RPMI7951 (cell line): ENCODE data around the gene GRIK2. TPM values are rescaled to one million over a fixed set of nuclear protein-coding genes. Genes with fewer than 3 reads are reported as not detected.

ENCODE experiments used
- DNase-seq: peaks from one replicate; pipeline ENCODE4 v3.0.0-alpha.2; 2012; ENCODE audit warnings: low read depth
- total RNA-seq: library from RNA; depleted of rRNA; stranded (reverse); fragments of >200 nt; shearing (Covaris generic); gene quantifications from 2 replicates; pipeline ENCODE4 v1.2.3, GENCODE V29; 2014

Gene GRIK2
- total RNA-seq, 1 experiment from 2014 or later: 2.0 TPM

- no peak for DNase-seq
These were observed 7.0 kb downstream of the GRIK2 start for GRCh38 chr6:101400326-101401135.

DNA sequence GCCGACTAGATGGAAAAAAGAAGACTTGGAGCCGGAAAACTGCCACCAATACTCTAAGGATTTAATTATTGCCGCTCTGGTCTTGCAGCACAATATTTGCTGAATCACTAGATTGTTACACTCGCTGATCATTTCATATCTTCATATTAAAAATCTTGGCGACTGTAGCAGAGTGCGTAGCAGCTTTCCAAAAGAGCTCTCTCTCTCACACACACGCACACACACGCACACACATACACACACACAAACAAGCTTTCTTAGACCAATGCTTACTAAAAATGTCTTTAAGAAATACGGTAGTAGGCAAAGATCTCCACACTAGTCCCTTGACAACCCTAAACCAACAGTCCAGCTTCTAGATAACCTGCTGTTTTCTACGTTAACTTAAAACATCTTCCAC is 7.7 kb downstream of the GRIK2 start:
- DNase-seq: no peak

DNA sequence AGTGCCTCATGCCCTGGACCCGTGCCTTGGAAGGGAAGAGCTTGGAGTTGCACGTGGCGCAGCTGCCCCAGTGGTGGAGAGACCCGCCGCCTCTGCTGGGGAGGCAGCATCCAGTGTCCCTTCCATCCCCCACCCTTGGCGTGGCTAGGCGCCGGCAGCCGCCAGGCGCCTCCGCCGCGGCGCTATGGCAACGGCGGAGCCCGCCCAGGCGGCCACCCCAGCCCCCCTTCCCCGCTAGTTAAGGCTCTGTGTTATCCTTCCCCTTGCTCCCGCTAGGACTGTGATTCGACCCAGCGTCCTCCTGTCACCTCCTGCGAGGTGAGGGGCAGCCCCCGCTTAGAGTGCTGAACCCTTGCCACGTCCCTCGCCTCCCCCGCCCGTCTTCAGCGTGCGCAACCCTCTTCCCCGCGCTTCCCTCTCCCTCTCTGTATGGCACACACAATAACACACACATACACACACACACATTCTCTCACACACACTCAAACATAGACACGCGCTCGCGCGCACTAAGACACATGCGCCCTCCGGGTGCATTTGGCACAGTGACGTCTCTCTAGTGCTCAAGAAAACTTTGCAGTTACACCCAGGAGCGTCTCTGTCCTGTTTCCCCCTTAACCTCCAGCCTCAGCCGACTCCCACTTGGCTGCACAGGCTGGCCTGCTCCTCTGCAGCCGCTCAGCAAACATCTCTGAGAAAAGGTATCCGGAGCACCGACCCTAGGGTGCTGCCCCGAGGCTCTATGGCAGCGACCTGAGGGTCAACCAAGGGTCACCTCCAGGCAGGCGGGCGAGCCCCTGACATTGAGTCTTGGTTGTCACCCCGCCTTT is 8.5 kb downstream of the GRIK2 start:
- no peak for DNase-seq

- DNase-seq: no peak
These were observed 9.1 kb downstream of the GRIK2 start for GRCh38 chr6:101402622-101403031.

GRCh38 chr6:101403216-101403945 is 9.9 kb downstream of the GRIK2 start:
- no peak for DNase-seq

DNA sequence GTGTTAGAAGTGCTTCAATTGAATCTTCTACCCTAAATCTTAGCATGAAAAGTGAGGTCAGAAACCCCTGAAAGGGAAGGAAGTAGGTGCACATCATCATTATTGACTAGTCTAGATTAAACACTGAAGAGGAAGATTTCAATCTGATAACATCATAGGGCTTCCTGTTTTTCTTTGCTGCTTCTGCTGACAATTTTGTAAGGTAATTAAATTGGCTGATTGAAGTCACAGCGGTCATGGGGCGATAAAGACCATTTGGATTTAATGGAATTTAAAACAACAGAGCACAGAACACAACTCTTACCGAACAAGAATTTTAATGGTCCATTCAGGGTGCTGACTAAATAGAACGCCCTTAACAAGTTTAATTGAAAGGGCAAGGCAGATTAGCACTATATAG is 11.3 kb downstream of the GRIK2 start:
- DNase-seq: no peak

DNA sequence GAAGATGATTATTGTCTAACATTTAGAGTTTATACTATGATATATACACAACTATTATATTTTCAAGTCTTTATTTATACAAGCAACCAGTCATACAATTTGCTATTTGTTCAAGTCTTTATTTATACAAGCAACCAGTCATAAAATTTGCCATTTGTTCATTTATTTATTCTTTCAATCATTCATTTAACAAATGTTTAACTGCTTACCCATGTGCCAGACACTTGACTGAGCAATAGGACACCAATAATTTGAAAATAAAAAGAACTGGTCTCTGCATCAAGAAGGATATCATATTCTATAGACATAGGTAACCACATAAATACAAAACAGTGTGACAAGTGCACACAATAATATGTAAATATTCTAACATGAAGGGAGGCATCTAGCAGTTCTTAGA is 20.3 kb downstream of the GRIK2 start:
- DNase-seq: no peak

DNA sequence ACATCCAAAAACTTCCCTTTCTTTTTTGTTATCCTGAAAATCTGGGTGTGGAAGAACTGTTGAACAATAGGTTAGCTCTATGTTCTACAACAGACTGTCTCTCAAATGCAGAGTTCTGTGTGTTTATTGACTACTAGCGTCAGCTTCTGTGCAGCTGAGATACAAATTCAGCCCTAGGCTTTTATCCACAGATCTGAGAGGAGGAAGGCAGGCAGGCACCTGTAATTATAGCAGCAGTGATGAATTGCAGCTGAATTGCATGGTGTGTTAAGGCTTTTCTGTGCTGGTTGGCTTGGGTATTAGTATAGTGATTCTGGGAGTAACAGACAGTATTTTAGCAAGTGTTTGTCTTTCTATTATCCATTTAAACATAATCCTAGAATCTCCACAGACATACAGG is 24.4 kb downstream of the GRIK2 start:
- DNase-seq: no peak

DNA sequence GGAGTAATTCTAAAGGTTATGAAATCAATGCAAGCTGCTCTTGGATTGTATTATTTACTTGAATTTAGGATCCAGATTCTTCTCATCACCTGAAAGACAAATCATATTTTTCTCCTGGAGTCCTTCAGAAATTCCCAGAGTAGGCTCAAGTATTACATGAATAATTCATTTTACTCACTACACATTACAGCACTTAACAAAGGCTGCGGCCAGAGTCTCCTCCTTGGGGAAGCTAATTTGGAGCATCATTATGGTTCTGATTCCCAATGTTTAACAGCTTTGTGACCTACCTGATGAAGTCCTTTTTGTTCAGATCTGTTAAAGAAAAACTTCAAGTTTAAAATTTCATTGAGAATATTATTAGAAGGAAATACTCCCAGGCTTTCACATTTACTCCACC is 28.7 kb downstream of the GRIK2 start:
- DNase-seq: no peak

- no peak for DNase-seq
These were observed 29.3 kb downstream of the GRIK2 start for GRCh38 chr6:101422811-101423210.

DNA sequence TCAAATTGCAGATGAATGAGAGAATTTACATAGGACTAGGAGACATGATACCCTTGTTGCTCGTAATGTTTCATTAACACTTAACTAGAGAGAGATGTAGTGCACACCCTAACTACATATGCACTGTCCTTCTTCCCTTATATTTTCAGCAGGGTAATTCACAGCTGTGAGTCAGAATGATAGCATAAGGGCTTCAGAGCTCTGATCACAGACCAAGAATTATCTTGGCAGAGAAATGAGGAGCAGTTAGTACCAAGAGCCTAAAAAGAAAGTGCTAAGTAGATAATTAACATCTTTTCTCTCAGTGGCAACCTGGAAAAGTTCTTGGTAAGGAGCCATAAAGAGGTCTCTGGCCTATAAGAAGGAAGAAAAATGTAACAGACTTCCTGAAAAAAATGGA is 35.8 kb downstream of the GRIK2 start:
- DNase-seq: no peak

GRCh38 chr6:101429845-101430244 is 36.3 kb downstream of the GRIK2 start:
- no peak for DNase-seq

DNA sequence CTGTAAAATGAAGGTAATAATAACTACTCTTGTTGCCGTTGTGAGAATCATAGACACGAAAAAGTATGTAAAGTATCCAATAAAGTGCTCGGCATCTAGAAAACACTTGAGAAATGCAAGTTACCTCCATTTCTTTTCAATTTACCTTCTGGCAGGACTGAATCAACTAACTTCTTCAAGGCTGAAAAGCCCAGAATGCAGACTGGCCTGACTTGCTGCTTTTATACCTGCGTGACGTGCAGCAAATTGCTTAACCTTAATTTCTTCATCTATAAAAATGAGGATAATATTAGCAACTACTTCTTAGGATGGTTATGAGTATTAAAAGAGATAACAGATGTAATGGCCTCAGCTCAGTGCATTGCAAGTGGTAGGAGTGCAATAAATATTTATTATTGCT is 39.6 kb downstream of the GRIK2 start:
- no peak for DNase-seq

DNA sequence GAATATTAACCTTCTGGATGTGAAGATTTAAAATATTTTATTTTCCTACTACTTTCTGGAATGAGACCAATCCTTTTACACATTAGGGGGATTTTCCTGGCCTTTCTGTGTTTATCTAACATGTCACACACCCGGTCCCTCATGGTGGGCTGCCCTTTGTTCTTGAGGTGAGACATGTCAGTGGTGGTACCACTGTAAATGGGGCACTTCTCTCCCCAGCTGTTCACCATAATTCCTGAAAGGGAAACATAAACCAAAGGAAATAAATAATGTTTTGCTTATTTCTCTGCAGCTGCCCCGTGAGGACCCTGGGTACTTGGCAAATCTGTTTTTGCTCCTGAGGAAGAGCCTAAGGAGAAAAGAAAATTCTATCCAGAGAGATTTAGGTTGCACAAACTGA is 41.1 kb downstream of the GRIK2 start:
- DNase-seq: no peak

- no peak for DNase-seq
These were observed 41.5 kb downstream of the GRIK2 start for GRCh38 chr6:101435038-101435437.

DNA sequence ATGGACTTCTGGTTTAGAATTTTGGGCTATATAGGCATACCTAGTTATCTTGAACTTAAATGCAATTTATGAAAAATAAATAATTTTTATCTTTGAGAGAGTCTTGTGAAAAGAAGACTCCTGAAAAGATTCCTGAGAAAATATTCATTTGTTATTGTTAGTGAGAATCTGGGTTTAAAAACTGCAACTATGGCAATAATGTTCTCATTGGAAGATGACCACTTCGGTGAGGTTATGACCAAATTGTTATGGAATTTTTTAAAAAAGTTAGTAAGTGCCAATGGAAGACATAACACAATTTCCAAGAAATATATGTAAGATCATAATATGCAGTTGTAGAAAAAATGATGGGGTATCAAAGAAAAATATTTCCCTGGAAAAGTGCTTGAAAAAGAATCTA is 46.3 kb downstream of the GRIK2 start:
- no peak for DNase-seq

DNA sequence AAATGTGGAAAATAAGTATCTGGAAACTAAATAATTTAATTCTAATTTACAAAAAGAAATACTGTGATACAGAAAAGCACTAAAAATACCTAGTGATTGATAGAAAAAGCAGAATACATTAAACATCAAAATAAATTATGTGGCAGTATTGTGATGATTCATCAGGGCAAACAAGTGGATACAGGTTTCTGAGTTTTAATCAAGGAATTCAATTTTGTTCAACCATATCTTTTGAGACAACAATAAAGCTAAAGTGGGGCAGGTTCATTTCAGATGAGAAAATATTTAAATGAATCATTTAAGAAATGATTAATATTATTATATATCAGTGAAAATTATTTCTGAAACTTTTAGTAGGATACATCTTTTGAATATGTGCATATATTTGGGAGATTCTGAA is 49.8 kb downstream of the GRIK2 start:
- no peak for DNase-seq

GRCh38 chr6:101444717-101445116 is 51.2 kb downstream of the GRIK2 start:
- peak; percentile 2 for DNase-seq

- peak; percentile 11 for DNase-seq
These were observed 52.0 kb downstream of the GRIK2 start for GRCh38 chr6:101445527-101445926.

DNA sequence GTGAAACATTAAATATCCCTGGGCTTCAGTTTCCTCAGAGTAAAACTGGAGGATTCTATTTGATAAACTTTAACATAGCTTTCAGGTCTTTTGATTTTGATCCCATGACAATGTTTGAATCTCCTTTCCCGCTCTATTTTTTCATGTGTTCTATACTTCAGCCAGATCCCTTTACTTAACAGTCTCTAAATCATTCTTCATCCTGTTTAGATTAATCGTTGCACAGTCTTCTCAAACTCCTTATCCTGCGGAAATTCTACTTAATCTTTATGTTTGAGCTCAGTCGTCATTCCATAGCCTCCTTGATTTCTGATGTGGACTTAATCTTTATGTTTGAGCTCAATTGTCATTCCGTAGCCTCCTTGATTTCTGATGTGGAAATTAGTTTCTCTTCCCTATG is 57.4 kb downstream of the GRIK2 start:
- DNase-seq: no peak

DNA sequence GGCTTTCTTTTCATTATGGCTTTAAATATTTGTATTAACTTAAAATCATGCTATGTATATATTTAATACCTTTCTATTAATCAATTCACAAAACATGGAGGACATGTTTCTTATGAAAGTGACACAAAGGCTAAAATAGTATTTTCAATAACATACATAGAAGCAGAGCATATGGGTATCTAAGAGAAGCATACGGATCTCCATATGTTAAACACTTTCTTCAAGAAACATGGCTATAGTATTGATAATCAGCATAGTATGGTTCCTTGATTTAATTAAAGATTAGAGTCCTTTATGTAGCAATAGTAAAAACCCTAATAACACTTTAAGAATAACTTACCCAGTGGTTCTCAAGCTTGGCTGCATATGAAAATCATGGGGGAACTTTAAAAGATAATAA is 58.5 kb downstream of the GRIK2 start:
- no peak for DNase-seq

DNA sequence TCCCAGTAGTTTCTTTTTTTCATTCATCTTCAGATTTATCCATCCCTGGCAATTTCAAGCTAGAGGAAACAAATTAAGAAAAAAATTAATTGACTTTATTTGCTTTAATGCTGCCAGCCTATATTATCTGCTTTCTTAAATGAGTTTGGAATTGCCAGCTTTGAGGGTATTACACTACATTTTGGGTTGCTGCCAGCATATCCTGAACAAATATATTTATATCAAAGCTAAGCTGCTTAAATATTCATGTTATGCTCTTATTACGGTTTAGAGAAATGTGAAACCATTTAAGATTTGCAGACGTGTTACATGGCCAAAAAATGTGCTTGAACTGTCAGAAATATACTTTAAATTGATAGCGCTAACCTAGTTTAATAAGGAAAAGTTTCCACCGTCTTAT is 59.7 kb downstream of the GRIK2 start:
- DNase-seq: no peak
